Naive thymus-derived CD4-positive, alpha-beta T cell (primary cell): ENCODE data around the gene SEMA4D. TPM values are rescaled to one million over a fixed set of nuclear protein-coding genes. Genes with fewer than 3 reads are reported as not detected.

ENCODE experiments used
- ATAC-seq: fragments of 150-1000 bp; cut with Tn5 transposase; 2 replicates; pipeline ENCODE4 v1.10.0; 2021; ENCODE audit warnings: mild to moderate bottlenecking, moderate library complexity
- CTCF ChIA-PET: fragments of 350-600 bp; sonication (Branson Sonifier 250); formaldehyde crosslinking; loops from one replicate; lab custom pipeline; 2021; ENCODE audit warnings: antibody characterized with exemption; lab: Charles Lee
- POLR2A ChIA-PET: fragments of 350-600 bp; sonication (Branson Sonifier 250); formaldehyde crosslinking; loops from one replicate; lab custom pipeline; 2021; ENCODE audit warnings: antibody characterized with exemption, inconsistent platforms; lab: Charles Lee
- DNase-seq, 9 donors: peaks; one replicate each; pipeline versions ENCODE4 v3.0.0 to v3.0.0-alpha.2; 2020 to 2022; ENCODE audit warnings: mixed read lengths in 1 of 9
- H3K27ac ChIP-seq: one replicate; pipeline ENCODE4 v1.7.0; 2013; ENCODE audit warnings: mild to moderate bottlenecking, low read depth, low read length, moderate library complexity
- H3K27me3 ChIP-seq, 2 donors: one replicate each; pipeline ENCODE4 v1.7.0; 2013; ENCODE audit warnings: low read length in 2 of 2, mild to moderate bottlenecking in 2 of 2, moderate library complexity in 2 of 2; ENCODE audit not compliant: control insufficient read depth in 2 of 2, insufficient read depth in 2 of 2
- H3K36me3 ChIP-seq, 3 experiments: 1 replicate in 2 of 3; 2 replicates in 1 of 3; pipeline ENCODE4 v1.7.0; 2013; ENCODE audit warnings: low read length in 3 of 3, mild to moderate bottlenecking in 3 of 3, moderate library complexity in 1 of 3; ENCODE audit not compliant: insufficient read depth in 3 of 3, control insufficient read depth in 2 of 3
- H3K4me1 ChIP-seq, 2 donors: one replicate each; pipeline ENCODE4 v1.7.0; 2013; ENCODE audit warnings: low read length in 2 of 2, mild to moderate bottlenecking in 2 of 2, moderate library complexity in 1 of 2; ENCODE audit not compliant: control insufficient read depth in 2 of 2, insufficient read depth in 2 of 2
- H3K4me3 ChIP-seq: 2 replicates; pipeline ENCODE4 v1.7.0; 2013; ENCODE audit warnings: mild to moderate bottlenecking, low read length
- H3K9me3 ChIP-seq, 3 experiments: 1 replicate in 2 of 3; 2 replicates in 1 of 3; pipeline ENCODE4 v1.7.0; 2013; ENCODE audit warnings: low read length in 3 of 3; ENCODE audit not compliant: control insufficient read depth in 2 of 3
- H3K27ac Mint-ChIP-seq, 9 donors: one replicate each; pipeline ENCODE4 v1.8.0; 2020 to 2022; ENCODE audit warnings: mixed read lengths in 9 of 9, mild to moderate bottlenecking in 8 of 9, moderate library complexity in 5 of 9, inconsistent platforms in 2 of 9
- H3K27me3 Mint-ChIP-seq, 5 donors: one replicate each; pipeline ENCODE4 v1.8.0; 2021 to 2022; ENCODE audit warnings: mixed read lengths in 5 of 5, mild to moderate bottlenecking in 1 of 5
- H3K36me3 Mint-ChIP-seq, 5 donors: one replicate each; pipeline ENCODE4 v1.8.0; 2020 to 2022; ENCODE audit warnings: mixed read lengths in 5 of 5, mild to moderate bottlenecking in 3 of 5, inconsistent platforms in 1 of 5
- H3K4me1 Mint-ChIP-seq, 7 donors: one replicate each; pipeline ENCODE4 v1.8.0; 2020 to 2022; ENCODE audit warnings: mixed read lengths in 7 of 7, mild to moderate bottlenecking in 3 of 7, inconsistent platforms in 1 of 7
- H3K4me3 Mint-ChIP-seq, 10 donors: one replicate each; pipeline ENCODE4 v1.8.0; 2020 to 2022; ENCODE audit warnings: mild to moderate bottlenecking in 10 of 10, mixed read lengths in 10 of 10, moderate library complexity in 6 of 10, inconsistent platforms in 2 of 10
- H3K9me3 Mint-ChIP-seq, 11 donors: one replicate each; pipeline ENCODE4 v1.8.0; 2020 to 2022; ENCODE audit warnings: mixed read lengths in 11 of 11, mild to moderate bottlenecking in 4 of 11, inconsistent platforms in 1 of 11, moderate library complexity in 1 of 11
- intact Hi-C, 2 donors: fragments of 100-400 bp; cut with micrococcal nuclease; formaldehyde crosslinking; loops; one replicate each; pipeline ENCODE4 v1.15.1; 2023
- polyA plus RNA-seq, 2 donors: library from polyadenylated mRNA; unstranded; fragments of 300-500 nt; fragmentation: Illumina TruSeq; gene quantifications; one replicate each; pipeline ENCODE4 v1.2.3, GENCODE V29; 2021
- total RNA-seq, 6 experiments: library from RNA in 5 of 6; stranded (reverse) in 5 of 6; gene quantifications; 1 replicate in 5 of 6; 2 replicates in 1 of 6; pipeline ENCODE4 v1.2.3 and lab custom pipeline; 2021 to 2026

Gene SEMA4D
- total and polyA plus RNA-seq, 7 experiments from 2014 or later = 114 to 465 (median 448) TPM

GRCh38 chr9:89421595-89421994 lies 76.3 kb downstream of the SEMA4D start:
- intact Hi-C loops = loop anchor here in 1 of 2 donors (5.0 kb wide), 2 partner anchors 104 to 281 kb away; partner anchors contain the start of gene SECISBP2
- Mint-ChIP-seq H3K36me3 (peaks cover 0 to 60% (median 13%) of the 10 kb centered on the region in 5 donors), H3K27me3 (no peaks in the 10 kb centered on the region), H3K4me1 (peaks cover 82 to 98% (median 96%) of the 10 kb centered on the region in 7 donors), H3K4me3 (peak overlapping the region in 8 of 10 donors; percentile 29 to 78 (median 69)), H3K27ac (peak overlapping the region; percentile 17 to 97 (median 95)), H3K9me3 (peaks cover 0 to 5% (median 0%) of the 10 kb centered on the region in 11 donors)
- Histone ChIP-seq H3K36me3 (peaks cover 0 to 12% (median 0%) of the 10 kb centered on the region in 3 experiments), H3K27me3 (no peaks in the 10 kb centered on the region), H3K27ac (peak overlapping the region; percentile 66), H3K9me3 (no peaks in the 10 kb centered on the region), H3K4me3 (no peak overlapping the region), H3K4me1 (peaks cover 82 to 96% of the 10 kb centered on the region in 2 donors)
- no peak for DNase-seq
- CTCF ChIA-PET = interaction anchor here (1.4 kb wide), 1 partner anchor 127 kb away, joined by 4 read pairs; no protein-coding TSS in a partner anchor
- ATAC-seq = no peak
- POLR2A ChIA-PET = interaction anchor here (0.6 kb wide), 2 partner anchors 10 to 64 kb away, joined by 3 to 5 read pairs; no protein-coding TSS in a partner anchor

- ATAC-seq (no peak), DNase-seq (no peak)
- H3K9me3 ChIP-seq = no peaks in the 10 kb centered on the region
- intact Hi-C loops = loop anchor here in 1 of 2 donors (5.0 kb wide), 2 partner anchors 103 to 282 kb away; partner anchors contain the start of gene SECISBP2
- Mint-ChIP-seq H3K9me3 (peaks cover 0 to 5% (median 0%) of the 10 kb centered on the region in 11 donors), H3K36me3 (peaks cover 0 to 64% (median 20%) of the 10 kb centered on the region in 5 donors), H3K4me1 (peaks cover 79 to 96% (median 94%) of the 10 kb centered on the region in 7 donors), H3K27me3 (no peaks in the 10 kb centered on the region), H3K27ac (peak overlapping the region; percentile 85 to 97 (median 95)), H3K4me3 (peak overlapping the region; percentile 63 to 84 (median 76))
- ChIA-PET POLR2A (no interaction called here), CTCF (interaction anchor here (1.4 kb wide), 1 partner anchor 128 kb away, joined by 4 read pairs; no protein-coding TSS in a partner anchor)
- H3K4me1 ChIP-seq = peaks cover 72 to 92% of the 10 kb centered on the region in 2 donors
- peak overlapping the region; percentile 66 for H3K27ac ChIP-seq
- H3K36me3 ChIP-seq = peaks cover 0 to 21% (median 0%) of the 10 kb centered on the region in 3 experiments
- H3K4me3 ChIP-seq = peak overlapping the region; percentile 15
- H3K27me3 ChIP-seq = no peaks in the 10 kb centered on the region
Observed at GRCh38 chr9:89420397-89421178, 77.3 kb downstream of the SEMA4D start.

- Mint-ChIP-seq H3K9me3 (peaks cover 0 to 5% (median 0%) of the 10 kb centered on the region in 11 donors), H3K27me3 (no peaks in the 10 kb centered on the region), H3K36me3 (peaks cover 0 to 65% (median 24%) of the 10 kb centered on the region in 5 donors), H3K4me3 (peak overlapping the region; percentile 63 to 84 (median 76)), H3K27ac (peak overlapping the region; percentile 85 to 97 (median 94)), H3K4me1 (peaks cover 73 to 96% (median 94%) of the 10 kb centered on the region in 7 donors)
- Histone ChIP-seq H3K4me1 (peaks cover 66 to 86% of the 10 kb centered on the region in 2 donors), H3K27ac (peak overlapping the region; percentile 66), H3K9me3 (no peaks in the 10 kb centered on the region), H3K4me3 (peak overlapping the region; percentile 15), H3K27me3 (no peaks in the 10 kb centered on the region), H3K36me3 (peaks cover 0 to 23% (median under 1%) of the 10 kb centered on the region in 3 experiments)
- POLR2A ChIA-PET = interaction anchor here (1.1 kb wide), 1 partner anchor 11 kb away, joined by 4 read pairs; no protein-coding TSS in a partner anchor
- CTCF ChIA-PET = interaction anchor here (1.5 to 3.1 kb wide), 2 partner anchors 9 to 64 kb away, joined by 3 to 9 read pairs; no protein-coding TSS in a partner anchor
- DNase-seq = peak in 6 of 9 donors; percentile 19 to 64 (median 37)
- ATAC-seq = peak; percentile 46
- intact Hi-C loops = loop anchor here in 1 of 2 donors (5.0 kb wide), 2 partner anchors 103 to 282 kb away; partner anchors contain the start of gene SECISBP2
Observed at GRCh38 chr9:89419978-89420394, 77.9 kb downstream of the SEMA4D start.

- Mint-ChIP-seq H3K9me3 (peaks cover 0 to 2% (median 0%) of the 10 kb centered on the region in 11 donors), H3K4me1 (peaks cover 65 to 96% (median 92%) of the 10 kb centered on the region in 7 donors), H3K36me3 (peaks cover 0 to 56% (median 24%) of the 10 kb centered on the region in 5 donors), H3K27me3 (no peaks in the 10 kb centered on the region), H3K27ac (peak overlapping the region; percentile 85 to 97 (median 94)), H3K4me3 (peak overlapping the region; percentile 73 to 87 (median 78))
- H3K9me3 ChIP-seq = no peaks in the 10 kb centered on the region
- H3K4me1 ChIP-seq = peaks cover 57 to 77% of the 10 kb centered on the region in 2 donors
- no peaks in the 10 kb centered on the region for H3K27me3 ChIP-seq
- H3K4me3 ChIP-seq = peak overlapping the region; percentile 52
- POLR2A ChIA-PET = interaction anchor here (0.6 to 1.2 kb wide), 4 partner anchors 10 to 115 kb away, joined by 3 to 6 read pairs (median 4); no protein-coding TSS in a partner anchor
- intact Hi-C loops = loop anchor here (1.0 kb wide), 2 partner anchors 9 to 10 kb away; no protein-coding TSS in a partner anchor
- CTCF ChIA-PET = interaction anchor here (0.6 to 3.1 kb wide), 6 partner anchors 10 to 134 kb away, joined by 3 to 9 read pairs (median 5); no protein-coding TSS in a partner anchor
- H3K36me3 ChIP-seq = peaks cover 0 to 25% (median 5%) of the 10 kb centered on the region in 3 experiments
- ATAC-seq (peak; percentile 80), DNase-seq (peak in 8 of 9 donors; percentile 55 to 71 (median 68))
- H3K27ac ChIP-seq = peak overlapping the region; percentile 66
Observed at GRCh38 chr9:89418882-89419640, 78.9 kb downstream of the SEMA4D start.

- H3K4me1 ChIP-seq = peaks cover 55 to 71% of the 10 kb centered on the region in 2 donors
- Mint-ChIP-seq H3K27ac (peak overlapping the region; percentile 85 to 97 (median 94)), H3K27me3 (no peaks in the 10 kb centered on the region), H3K36me3 (peaks cover 0 to 56% (median 24%) of the 10 kb centered on the region in 5 donors), H3K4me3 (peak overlapping the region; percentile 73 to 87 (median 78)), H3K4me1 (peaks cover 65 to 98% (median 92%) of the 10 kb centered on the region in 7 donors), H3K9me3 (peaks cover 0 to 2% (median 0%) of the 10 kb centered on the region in 11 donors)
- peak overlapping the region; percentile 17 for H3K4me3 ChIP-seq
- no peaks in the 10 kb centered on the region for H3K9me3 ChIP-seq
- ChIA-PET POLR2A (interaction anchor here (0.9 to 1.5 kb wide), 5 partner anchors 11 to 115 kb away, joined by 3 to 6 read pairs (median 4); no protein-coding TSS in a partner anchor), CTCF (interaction anchor here (0.6 to 3.1 kb wide), 6 partner anchors 9 to 134 kb away, joined by 3 to 9 read pairs (median 5); no protein-coding TSS in a partner anchor)
- intact Hi-C loops = loop anchor here (1.0 kb wide), 2 partner anchors 8 to 9 kb away; no protein-coding TSS in a partner anchor
- peak overlapping the region; percentile 66 for H3K27ac ChIP-seq
- H3K36me3 ChIP-seq = peaks cover 5 to 31% (median 5%) of the 10 kb centered on the region in 3 experiments
- DNase-seq (no peak), ATAC-seq (no peak)
- no peaks in the 10 kb centered on the region for H3K27me3 ChIP-seq
Observed at GRCh38 chr9:89418474-89418845, 79.5 kb downstream of the SEMA4D start.
